Activated effector memory CD4-positive, alpha-beta T cell treated with Interleukin-2 at 50 U/mL for 16 hours (primary cell): ENCODE measurements around the gene LRP8.

Experiments
- DNase-seq: peaks from one replicate; pipeline ENCODE4 v3.0.0-alpha.2; 2020

LRP8 gene

DNA sequence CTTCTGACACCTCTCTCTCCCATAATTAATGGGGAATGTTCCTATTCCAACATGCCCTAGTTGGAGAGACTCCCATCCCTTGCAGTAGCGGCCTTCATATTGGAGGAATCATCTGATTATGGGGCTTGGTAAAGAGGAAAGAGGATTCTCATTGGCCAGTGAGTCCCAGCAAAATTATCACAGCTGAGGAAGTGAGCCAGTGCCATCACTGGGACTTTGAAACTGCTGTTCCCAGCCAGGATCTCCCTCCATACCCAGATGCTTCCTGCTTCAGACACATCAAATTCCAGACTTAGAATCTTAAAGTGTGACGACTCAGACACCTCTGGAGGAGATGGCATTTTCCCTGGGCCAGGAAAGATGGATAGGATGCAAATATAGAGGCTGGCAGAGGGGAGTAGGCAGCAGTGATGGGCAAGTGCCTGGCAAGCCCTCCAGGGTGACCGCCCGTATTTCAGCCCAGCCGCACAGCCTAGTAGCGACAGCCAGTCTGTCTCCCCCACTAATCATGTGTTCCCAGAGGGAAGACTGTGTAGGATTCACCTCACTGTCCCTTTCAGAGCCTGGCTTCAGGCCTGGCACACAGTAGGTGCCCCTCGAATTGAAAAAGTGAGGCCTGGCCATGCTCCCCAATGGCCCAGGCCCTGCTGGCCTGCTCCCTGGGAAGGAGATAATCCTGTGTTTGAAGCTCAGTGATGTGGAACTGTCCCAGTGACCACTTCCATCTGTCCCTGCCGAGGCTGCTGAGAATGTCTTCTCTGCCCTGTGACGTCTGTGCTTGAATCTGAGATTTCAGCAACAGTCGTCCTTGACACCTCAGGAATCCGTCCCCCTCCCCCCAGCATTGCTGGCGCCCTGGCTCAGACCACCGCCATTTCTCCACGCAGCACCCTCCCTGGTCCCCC lies 48.3 kb downstream of the LRP8 start:
- no peak for DNase-seq

DNA sequence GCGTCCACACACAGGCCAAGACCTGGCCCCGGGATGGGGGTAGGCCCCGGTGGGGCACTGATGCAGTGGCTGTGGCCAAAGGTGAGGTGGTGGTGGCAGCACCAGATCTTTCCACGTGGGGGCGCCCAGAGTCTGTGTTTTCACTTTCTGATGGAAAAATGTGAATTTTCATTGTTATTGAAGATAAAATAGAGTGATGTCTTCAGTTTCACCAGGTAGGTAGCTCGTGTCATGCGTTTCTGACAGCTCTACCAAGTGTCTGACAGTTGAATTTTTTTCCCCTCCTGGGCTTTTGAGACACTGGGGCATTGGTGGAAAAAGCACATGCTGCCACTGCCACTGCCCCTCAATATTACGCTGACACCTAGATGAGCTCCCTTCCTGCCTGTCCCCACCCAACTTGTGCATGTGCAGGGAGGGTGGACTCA lies 49.6 kb downstream of the LRP8 start:
- peak; percentile 62 for DNase-seq

DNA sequence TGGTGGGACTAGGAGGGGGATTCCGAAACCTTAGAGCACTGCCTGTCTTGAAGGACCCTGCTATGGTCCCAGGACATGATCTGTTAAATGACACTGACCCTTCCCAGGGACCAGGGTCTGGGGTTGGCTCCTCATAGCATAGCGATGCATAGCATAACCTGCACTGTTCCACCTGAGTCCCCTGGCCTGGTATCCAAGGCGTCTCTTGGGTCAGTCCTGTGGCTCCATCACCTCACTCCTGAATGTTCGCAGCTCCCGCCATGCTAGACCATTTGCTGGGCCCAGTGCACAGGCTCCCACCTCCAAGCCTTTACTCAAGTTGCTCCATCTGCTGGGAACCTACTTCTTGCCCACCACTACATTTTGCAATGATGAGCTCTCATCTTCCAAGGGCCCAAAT lies 50.5 kb downstream of the LRP8 start:
- DNase-seq = no peak

DNA sequence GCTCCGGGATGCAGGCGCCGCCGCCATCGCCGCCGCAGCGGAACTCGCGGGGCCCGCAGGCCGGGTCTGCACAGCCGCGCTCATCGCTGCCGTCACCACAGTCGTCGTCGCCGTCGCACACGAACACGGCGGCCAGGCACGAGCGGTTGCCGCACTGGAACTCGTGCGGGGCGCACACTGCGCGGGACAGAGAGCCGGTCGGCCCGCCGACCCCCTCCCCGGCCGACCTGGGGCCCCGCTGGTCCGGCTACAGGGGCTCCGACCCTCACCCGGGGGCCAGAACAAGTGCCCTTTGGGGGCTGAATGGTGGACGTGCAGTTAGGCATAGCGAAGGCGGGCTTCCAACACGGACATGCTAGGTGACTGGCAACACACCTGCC lies 51.0 kb downstream of the LRP8 start:
- DNase-seq = no peak

DNA sequence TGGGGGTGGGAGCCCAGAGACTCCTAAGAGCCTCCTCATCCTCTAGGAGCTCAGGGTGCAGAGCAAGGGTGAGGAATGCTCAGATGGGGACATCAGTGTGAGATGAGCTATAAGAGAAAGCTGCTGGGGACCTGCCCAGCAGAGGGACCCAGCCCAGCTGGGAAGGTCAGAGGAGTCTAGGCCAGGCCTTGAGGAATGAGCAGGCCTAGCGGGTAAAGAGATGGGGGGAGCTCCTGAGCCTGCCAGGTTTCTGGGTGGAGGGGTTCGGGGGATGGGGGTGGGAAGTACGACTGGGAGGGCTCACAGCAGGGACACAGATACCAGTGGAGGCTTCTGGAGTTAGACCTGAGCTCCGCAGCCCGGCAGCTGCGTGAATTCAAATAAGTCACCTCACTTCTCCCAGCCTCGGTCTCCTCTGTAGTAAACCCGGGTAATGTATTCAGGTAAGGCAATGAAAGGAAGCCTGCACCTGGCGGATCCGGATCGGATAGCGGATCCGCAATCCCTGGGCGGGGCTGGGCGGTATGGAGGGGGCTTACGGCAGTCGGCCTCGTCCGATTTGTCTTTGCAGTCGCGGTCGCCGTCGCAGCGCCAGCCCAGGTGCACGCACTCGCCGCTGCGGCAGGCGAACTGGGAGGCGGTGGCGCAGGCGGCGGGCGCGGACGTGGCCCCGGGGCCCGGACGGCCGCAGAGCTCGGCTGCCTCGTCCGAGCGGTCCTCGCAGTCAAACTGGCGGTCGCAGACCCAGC lies 51.5 kb downstream of the LRP8 start:
- no peak for DNase-seq

DNA sequence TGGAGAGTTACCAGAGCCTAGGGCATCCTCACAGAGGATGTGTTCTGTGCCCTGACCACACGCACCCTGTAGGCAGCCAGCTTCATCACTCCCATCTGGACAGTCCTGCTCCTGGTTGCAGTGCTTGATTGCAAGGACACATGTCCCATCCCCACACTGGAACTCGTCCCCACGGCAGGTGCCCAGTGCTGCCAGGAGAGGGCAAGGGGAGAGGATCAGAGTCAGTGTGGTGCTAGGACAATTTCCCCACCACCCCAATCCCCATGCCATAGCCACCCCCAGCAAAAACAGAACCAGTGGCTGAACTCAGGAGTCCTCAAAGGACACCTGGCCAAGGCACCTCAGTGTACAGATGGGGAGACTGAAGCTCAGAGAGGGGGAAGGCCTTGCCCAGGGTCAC lies 52.3 kb downstream of the LRP8 start:
- no peak for DNase-seq

DNA sequence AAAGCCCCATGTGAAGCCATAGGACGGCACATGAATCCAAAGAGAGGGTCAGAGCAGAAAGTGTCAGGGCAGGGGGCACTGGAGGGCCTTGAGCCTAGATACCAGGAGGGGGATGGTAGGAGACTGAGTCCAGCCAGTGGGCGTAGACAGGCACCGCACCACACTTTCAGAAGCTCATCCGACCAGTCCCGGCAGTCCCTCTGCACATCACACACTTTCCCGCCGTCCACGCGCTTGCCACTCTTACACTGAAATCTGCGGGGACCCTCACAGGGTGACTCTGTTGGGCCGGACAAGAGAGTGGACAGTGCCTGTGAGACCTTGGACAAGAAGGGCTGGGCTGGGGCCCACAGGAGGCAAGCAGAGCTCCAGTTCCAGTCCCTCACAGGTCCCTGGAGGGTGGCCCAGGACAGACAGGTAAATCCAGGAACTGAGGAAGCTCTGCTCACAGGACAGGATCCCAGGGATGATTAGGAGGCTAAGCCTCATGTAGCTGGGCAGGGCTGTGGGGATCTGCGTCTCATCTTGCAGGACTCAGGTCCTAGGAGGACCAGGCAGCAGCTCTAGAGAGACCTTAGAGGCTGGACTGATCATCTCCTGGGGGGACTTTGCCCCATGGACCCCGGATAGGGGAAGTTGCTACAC lies 53.2 kb downstream of the LRP8 start:
- no peak for DNase-seq

DNA sequence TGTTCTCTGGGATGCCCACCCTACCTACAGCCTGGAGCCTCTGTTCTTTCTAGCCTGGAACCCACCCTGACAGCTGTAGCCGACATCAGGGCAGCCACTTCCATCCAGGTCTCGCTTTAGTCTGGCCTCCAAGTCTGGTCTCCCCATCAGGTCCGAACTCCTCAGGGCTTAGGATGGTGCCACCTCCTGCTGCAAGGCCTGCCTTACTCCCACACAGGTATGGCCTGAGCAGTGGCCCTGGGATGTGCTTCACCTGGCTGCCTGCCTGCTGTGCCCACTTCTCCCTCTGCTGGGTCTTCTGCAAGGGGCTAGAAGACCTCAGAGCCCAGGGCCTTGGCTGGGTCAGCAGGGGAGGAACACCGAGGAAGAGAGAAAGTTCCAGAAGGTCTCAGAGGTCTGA lies 53.8 kb downstream of the LRP8 start:
- DNase-seq = no peak

DNA sequence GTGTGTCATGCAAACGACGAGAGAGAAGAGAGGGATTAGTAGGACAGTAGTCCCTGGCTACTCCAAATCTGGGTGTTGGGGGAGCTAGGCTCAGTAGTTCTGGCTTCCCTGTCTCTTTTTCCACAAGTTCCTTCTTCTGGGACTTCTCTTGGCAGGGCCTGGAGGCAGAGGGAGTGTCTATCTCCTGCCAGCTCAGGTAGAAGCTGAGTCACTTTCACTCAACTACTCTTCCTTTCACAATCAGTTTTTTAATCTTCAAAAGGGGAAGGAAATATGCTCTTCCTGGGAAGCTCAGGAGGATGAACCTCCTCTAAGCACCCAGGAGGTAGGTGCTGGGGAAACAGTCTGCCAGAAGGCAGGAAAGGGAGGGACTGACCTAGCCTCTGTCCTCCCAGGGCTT lies 54.3 kb downstream of the LRP8 start:
- DNase-seq = no peak

DNA sequence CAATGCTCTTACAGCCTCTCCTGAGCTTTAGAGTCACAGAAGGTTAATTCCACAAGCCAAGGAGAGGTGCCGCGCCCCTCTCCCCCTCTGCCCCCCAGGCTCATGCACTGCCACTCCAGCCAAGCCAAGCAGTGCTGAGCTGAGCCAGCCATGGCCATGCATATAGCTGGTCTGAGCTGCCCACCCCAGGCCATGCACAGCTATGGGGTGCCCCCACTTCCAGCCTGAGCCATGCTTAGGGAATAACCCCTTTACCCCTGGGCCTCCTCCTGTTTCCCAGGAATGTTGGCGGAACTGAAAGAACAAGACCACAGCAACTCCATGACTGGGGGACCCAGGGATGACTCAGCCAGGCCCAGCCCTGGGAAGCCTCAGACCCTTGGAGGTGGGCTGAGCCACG lies 55.5 kb downstream of the LRP8 start:
- DNase-seq = no peak

DNA sequence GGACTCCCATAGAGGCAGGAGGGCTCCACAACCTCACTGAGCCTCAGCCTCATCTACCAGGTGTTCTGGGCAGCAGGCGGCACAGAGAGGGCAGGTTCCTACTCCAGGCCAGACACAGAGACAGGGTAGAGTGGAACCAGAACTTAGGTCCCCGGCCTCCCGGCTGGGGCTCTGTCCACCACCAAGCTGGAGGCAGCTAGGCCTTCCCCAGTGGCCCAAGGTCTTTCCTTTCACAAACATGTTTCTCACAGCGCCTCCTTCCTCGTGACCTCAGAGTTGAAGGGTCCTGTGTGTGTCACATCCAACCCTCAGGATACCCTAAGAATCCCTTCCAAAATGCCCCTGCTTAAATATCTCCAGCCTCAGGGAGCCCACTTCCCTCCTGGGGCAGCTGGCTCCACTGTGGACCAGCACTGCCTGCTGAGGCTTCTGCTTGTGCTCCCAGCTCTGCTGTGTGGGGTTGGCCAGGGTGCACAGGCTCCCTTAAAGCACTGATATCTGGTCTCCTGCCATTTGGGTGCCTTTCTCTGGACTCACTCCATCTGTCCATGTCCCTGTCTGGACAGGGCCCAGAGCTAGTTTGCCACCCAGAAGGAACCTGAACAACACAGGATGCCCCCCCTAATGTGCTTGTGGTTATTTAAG lies 56.3 kb downstream of the LRP8 start:
- DNase-seq = no peak

DNA sequence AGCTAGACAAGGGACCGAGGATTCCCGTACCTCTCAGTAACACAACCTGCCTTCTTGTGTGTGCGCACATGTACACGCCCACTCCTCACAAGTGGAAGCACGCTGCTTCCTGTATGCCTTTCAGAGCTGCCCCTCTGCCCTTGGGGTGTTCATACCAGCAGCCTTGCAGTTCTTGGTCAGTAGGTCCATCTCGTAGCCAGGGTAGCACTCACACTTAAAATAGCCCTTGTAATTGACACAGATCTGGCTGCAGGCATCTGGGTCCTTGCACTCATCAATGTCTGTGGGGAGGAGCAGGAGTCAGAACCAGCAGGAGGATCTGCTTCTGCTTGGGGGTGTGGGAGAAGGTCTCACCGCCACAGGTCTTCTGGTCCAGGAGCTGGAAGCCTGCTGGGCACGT lies 57.0 kb downstream of the LRP8 start:
- DNase-seq = no peak

DNA sequence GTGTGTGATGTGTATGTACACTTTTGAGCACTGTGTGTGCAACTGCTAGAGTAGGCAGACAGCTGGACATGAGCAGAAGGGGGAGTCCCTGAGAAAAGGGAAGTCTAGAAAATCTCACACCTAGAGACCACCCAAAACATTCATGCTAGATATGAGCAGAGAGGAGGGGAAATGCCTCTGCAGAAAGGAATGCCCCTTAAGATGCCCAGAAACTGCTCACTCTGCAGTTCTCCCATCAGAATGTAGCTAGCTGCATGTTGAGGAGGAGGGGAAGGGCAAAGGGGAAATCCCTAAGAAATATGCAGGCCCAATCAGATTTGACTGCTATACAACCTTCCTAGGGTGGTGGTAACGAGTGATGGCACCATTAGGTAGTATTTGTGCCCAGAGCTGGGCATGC lies 57.8 kb downstream of the LRP8 start:
- DNase-seq = no peak

DNA sequence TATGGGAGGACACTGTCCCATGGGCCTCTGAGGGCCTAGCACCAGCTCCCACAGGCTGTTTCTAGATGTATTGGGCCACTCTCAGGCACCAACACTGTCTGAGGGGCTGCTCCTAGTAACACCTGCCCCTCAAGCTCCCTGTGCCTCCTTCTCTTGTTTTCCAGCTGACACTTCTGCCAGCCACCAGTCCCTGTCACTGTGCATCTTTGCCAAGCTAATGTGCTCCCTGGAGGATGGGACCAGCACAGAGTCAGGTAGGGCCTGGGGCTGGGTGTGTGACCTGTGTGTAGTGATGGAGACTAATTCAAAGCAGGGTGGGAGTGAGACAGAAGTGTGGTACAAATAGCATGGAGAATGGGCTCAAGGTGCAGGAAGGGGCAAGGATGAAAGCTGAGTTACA lies 60.1 kb downstream of the LRP8 start:
- DNase-seq = no peak

DNA sequence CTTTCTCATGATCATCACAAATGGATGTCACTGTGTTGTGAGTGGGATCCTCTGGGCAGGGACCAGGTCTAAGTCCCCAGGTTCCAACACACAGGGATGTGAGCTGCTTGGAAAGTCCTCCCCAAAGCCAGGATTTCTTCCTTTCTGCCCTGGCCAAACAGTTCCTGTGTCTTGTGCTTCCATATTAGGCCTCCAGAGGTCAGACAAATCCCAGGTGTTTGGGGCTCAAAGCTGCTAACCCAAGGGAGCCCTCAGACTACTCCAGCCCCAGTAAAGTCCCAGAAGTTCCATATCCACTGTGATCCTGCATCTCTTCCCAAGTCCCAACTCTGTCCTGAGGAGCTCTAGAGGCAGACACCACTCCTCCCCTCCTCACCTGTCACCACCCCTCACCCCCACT lies 61.8 kb downstream of the LRP8 start:
- no peak for DNase-seq

DNA sequence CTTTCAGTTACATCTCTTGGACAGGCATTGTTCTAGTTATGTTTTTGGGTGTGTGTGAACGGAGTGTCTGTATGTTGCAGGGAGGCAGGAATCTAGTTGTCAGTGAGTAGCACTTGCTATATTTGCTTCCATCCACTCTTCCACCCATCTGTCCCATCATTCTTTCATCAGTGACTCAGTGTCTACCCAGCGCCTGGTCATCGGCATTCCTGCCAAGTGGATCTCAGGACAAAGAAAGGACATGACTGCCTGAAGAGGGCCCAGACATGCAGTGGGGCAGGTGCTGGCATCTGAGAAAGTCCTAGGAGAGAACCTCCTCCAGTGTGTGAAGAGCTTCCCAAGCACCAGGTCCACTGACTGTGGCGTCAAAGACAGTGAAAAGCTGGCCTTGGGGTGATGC lies 62.3 kb downstream of the LRP8 start:
- no peak for DNase-seq

DNA sequence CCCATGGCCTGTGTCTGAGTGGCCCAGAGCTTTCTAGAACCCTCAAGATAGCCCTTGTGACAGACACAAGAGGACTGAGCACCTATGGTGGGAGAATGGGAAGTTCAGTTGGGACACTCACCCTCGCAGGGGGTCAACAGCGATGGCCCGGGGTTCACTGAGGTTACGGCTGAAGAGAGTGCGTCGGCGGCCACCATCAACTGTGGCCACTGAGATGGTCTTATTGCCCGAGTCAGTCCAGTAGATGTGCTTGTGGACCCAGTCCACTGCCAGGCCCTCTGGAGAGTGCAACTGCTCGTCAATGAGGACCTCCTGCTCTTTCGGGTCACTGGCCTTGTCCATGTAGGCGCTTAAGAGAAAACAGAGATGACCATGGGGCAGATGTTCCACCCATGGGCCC lies 63.8 kb downstream of the LRP8 start:
- no peak for DNase-seq

DNA sequence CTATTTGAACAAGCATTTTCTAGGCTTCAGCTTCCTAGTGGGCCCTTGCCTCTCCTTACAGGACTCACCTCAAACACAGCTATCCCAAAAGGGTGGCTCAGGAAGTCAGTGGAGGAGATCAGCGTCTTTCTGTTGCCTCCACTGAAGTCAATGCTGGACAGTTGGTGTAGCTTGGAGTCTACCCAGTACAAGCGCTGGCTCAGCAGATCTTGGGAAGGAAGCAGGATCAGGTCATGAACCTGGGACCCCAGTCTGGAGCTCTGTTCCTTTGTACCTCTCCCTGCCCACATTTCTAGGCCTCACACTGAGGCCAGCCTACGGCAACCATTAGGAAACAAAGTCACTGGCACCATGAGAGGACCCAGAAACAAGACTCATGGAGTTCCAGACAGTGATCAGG lies 65.9 kb downstream of the LRP8 start:
- no peak for DNase-seq

DNA sequence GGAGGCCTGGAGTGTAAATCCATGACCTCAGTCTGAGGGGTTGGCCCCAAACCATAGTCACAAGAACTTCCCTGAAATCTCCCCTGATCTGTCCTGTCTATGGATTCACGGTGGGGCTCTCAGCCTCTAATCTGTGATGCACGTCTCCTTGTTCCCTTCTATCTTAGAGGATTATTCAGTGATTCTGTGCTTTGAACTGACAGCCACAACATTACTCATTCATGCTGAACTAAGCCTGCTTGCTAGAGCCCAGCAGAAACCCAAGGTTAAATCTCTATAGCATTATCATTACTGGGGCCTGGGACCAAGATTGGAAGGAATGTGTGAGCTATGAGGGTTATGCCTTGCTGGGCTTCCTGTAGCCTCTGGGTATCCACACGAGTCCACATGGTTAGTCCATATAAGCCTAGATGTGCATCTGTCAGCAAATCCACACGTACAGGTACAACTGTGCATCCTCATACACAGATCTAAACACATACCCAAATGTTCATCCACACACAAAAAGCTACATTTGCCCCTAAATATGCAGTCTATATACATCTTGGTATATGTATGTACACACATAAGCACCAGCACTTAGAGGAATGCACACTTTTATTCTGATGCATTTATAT lies 67.1 kb downstream of the LRP8 start:
- DNase-seq = no peak

DNA sequence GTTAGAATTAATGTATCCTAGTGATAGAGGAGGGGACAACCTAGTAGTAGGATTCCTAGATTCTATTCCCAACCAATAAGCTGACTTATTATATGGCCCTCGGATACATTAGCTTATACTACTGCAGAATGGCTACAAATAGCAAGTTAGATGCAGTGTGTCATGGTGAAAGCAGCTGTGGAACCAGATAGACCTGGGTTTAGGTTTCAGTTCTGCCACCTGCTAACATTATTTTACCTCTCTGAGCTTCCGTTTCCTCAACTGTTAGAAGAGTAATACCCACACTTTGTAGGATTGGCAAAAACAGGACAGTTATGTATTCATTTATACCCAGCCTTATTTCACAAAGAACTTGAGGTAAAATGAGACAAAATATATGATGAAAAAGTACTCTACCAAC lies 67.9 kb downstream of the LRP8 start:
- DNase-seq = no peak

DNA sequence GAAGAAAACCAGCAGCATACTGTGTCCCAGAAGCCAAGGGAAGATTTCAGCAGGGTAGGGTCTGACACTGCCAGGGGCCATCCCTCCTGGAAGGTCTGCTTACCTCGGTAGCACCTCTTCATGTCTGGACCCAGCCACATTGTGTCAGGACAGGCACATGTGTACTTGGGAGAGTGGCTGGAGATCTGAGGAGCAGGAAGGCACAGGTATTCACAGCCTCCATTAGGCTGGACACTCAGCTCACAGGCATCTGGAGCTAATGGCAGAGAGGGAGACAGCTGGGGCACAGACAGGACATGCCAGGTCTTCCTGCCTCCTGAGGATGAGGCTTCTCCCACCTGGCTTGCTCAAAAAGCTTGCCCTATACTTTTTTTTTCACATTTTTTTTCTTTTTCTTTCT lies 69.7 kb downstream of the LRP8 start:
- no peak for DNase-seq

DNA sequence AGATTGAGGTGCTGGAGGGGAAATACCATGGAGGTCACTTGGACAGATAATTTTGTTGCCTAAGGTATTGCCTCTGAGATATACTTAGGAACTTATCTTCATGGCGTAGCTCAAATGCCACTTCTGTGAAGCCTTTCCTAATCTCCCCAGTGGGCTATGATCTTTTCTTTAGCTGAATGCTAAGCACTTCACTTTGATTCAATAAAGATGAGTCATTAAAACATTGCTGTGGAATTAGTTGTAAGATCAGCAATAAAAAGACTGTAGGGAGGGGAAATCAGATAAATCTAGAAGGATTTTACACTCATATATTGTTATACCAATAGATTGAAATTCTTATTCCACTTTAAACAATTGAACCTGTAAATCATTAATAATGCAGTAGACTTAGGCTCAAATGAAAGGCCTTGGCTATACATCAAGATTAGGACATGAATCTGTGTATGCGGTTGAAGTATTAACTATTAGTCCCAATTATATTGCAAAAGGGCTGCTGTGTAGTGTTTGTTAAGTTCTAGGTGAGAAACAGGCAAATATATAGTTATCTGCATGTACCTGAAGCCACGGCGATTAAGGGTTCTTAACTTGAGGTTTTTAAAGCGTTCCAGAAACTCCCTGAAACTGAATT lies 70.3 kb downstream of the LRP8 start:
- no peak for DNase-seq
